Skeletal muscle satellite cell (primary cell): Measurements from ENCODE around the gene LIPC.
"Not testable (repeated sequence)": the region's sequence is repeated elsewhere in the genome, so short reads cannot be mapped to it uniquely, and the experiment has no call there.

Experiments used
- H3K27me3 ChIP-seq: 2 replicates; pipeline ENCODE4 v1.7.0; 2013; ENCODE audit warnings: low read length; ENCODE audit not compliant: control insufficient read depth, insufficient read depth
- H3K36me3 ChIP-seq: 2 replicates; pipeline ENCODE4 v1.7.0; 2013; ENCODE audit warnings: mild to moderate bottlenecking, control low read depth, low read length; ENCODE audit not compliant: insufficient read depth
- H3K4me1 ChIP-seq: 2 replicates; pipeline ENCODE4 v1.7.0; 2013; ENCODE audit warnings: low read length; ENCODE audit not compliant: control insufficient read depth, insufficient read depth
- H3K4me2 ChIP-seq: 2 replicates; pipeline ENCODE4 v1.7.0; 2013; ENCODE audit warnings: mild to moderate bottlenecking, low read length
- H3K4me3 ChIP-seq: 2 replicates; pipeline ENCODE4 v1.7.0; 2013; ENCODE audit warnings: low read length
- H3K9ac ChIP-seq: 2 replicates; pipeline ENCODE4 v1.7.0; 2013; ENCODE audit warnings: mild to moderate bottlenecking, low read depth, low read length, moderate library complexity
- H3K9me3 ChIP-seq: replicated peaks from 2 replicates; pipeline ENCODE4 v1.7.0; 2013; ENCODE audit warnings: mild to moderate bottlenecking, control low read depth, low read length

The LIPC gene

GRCh38 chr15:58588096-58588495 lies 156.3 kb downstream of the LIPC start:
- Histone ChIP-seq H3K9me3 (no peaks in the 10 kb centered on the region), H3K4me3 (no peak overlapping the region), H3K4me2 (no peak overlapping the region), H3K36me3 (peaks cover 2% of the 10 kb centered on the region), H3K27me3 (no peaks in the 10 kb centered on the region), H3K9ac (no peak overlapping the region), H3K4me1 (no peaks in the 10 kb centered on the region)

- Histone ChIP-seq H3K4me2 (no peak overlapping the region), H3K9ac (no peak overlapping the region), H3K27me3 (no peaks in the 10 kb centered on the region), H3K4me1 (no peaks in the 10 kb centered on the region), H3K9me3 (no peaks in the 10 kb centered on the region), H3K36me3 (peaks cover 2% of the 10 kb centered on the region), H3K4me3 (no peak overlapping the region)
Measured at GRCh38 chr15:58589047-58589446, 157.3 kb downstream of the LIPC start.

GRCh38 chr15:58590236-58590635 lies 158.4 kb downstream of the LIPC start:
- Histone ChIP-seq H3K9me3 (no peaks in the 10 kb centered on the region), H3K4me1 (no peaks in the 10 kb centered on the region), H3K36me3 (peaks cover 2% of the 10 kb centered on the region), H3K4me3 (no peak overlapping the region), H3K4me2 (no peak overlapping the region), H3K9ac (no peak overlapping the region), H3K27me3 (no peaks in the 10 kb centered on the region)

GRCh38 chr15:58590926-58591325 lies 159.1 kb downstream of the LIPC start:
- no peak overlapping the region for H3K9ac ChIP-seq
- H3K27me3 ChIP-seq: no peaks in the 10 kb centered on the region
- H3K4me2 ChIP-seq: no peak overlapping the region
- H3K9me3 ChIP-seq: no peaks in the 10 kb centered on the region
- peaks cover 2% of the 10 kb centered on the region for H3K36me3 ChIP-seq
- no peaks in the 10 kb centered on the region for H3K4me1 ChIP-seq
- H3K4me3 ChIP-seq: no peak overlapping the region

- no peaks in the 10 kb centered on the region for H3K27me3 ChIP-seq
- no peak overlapping the region for H3K9ac ChIP-seq
- no peak overlapping the region for H3K4me2 ChIP-seq
- H3K36me3 ChIP-seq: peaks cover 8% of the 10 kb centered on the region
- no peaks in the 10 kb centered on the region for H3K9me3 ChIP-seq
- H3K4me1 ChIP-seq: no peaks in the 10 kb centered on the region
- H3K4me3 ChIP-seq: no peak overlapping the region
Measured at GRCh38 chr15:58593870-58594269, 162.1 kb downstream of the LIPC start.

- no peaks in the 10 kb centered on the region for H3K27me3 ChIP-seq
- no peak overlapping the region for H3K4me2 ChIP-seq
- no peak overlapping the region for H3K9ac ChIP-seq
- H3K9me3 ChIP-seq: no peaks in the 10 kb centered on the region
- no peak overlapping the region for H3K4me3 ChIP-seq
- H3K36me3 ChIP-seq: peaks cover 8% of the 10 kb centered on the region
- H3K4me1 ChIP-seq: no peaks in the 10 kb centered on the region
Measured at GRCh38 chr15:58594898-58595297, 163.1 kb downstream of the LIPC start.

- H3K4me1 ChIP-seq: no peaks in the 10 kb centered on the region
- no peak overlapping the region for H3K4me2 ChIP-seq
- peaks cover 5% of the 10 kb centered on the region for H3K36me3 ChIP-seq
Measured at GRCh38 chr15:58595516-58596263, 163.9 kb downstream of the LIPC start.

GRCh38 chr15:58597943-58598828 lies 166.4 kb downstream of the LIPC start:
- H3K4me1 ChIP-seq: no peaks in the 10 kb centered on the region
- H3K4me2 ChIP-seq: no peak overlapping the region
- H3K4me3 ChIP-seq: no peak overlapping the region
- H3K36me3 ChIP-seq: peaks cover 10% of the 10 kb centered on the region
- H3K9me3 ChIP-seq: no peaks in the 10 kb centered on the region
- H3K27me3 ChIP-seq: no peaks in the 10 kb centered on the region
- H3K9ac ChIP-seq: no peak overlapping the region

More at GRCh38 chr15:58595516-58596263, 163.9 kb downstream of the LIPC start:
- Histone ChIP-seq H3K4me3 (no peak overlapping the region), H3K9me3 (no peaks in the 10 kb centered on the region), H3K27me3 (no peaks in the 10 kb centered on the region), H3K9ac (no peak overlapping the region)

GRCh38 chr15:58598829-58599210 lies 167.0 kb downstream of the LIPC start:
- H3K9ac ChIP-seq: no peak overlapping the region
- peaks cover 14% of the 10 kb centered on the region for H3K36me3 ChIP-seq
- no peak overlapping the region for H3K4me3 ChIP-seq
- no peaks in the 10 kb centered on the region for H3K9me3 ChIP-seq
- H3K27me3 ChIP-seq: no peaks in the 10 kb centered on the region
- H3K4me1 ChIP-seq: no peaks in the 10 kb centered on the region
- H3K4me2 ChIP-seq: no peak overlapping the region

- H3K36me3 ChIP-seq: peaks cover 15% of the 10 kb centered on the region
Measured at GRCh38 chr15:58602823-58603222, 171.0 kb downstream of the LIPC start.

GRCh38 chr15:58603927-58604326 lies 172.1 kb downstream of the LIPC start:
- not testable (repeated sequence) for H3K4me3 ChIP-seq, H3K4me1 ChIP-seq, H3K4me2 ChIP-seq, H3K9ac ChIP-seq, H3K9me3 ChIP-seq, H3K27me3 ChIP-seq
- peaks cover 15% of the 10 kb centered on the region for H3K36me3 ChIP-seq

More at GRCh38 chr15:58602823-58603222, 171.0 kb downstream of the LIPC start:
- H3K27me3 ChIP-seq: no peaks in the 10 kb centered on the region
- H3K4me3 ChIP-seq: no peak overlapping the region
- H3K9me3 ChIP-seq: no peaks in the 10 kb centered on the region
- H3K9ac ChIP-seq: no peak overlapping the region
- H3K4me2 ChIP-seq: no peak overlapping the region
- no peaks in the 10 kb centered on the region for H3K4me1 ChIP-seq
